COLO668 (cell line): ENCODE data around the gene COPB2.
"Not testable (repeated sequence)": the region's sequence is repeated elsewhere in the genome, so short reads cannot be mapped to it uniquely, and the experiment has no call there.

Experiments used
- DNase-seq: peaks from one replicate; lab custom pipeline; 2025; ENCODE audit not compliant: unreplicated experiment; lab: John Stamatoyannopoulos, UW

Gene COPB2

GRCh38 chr3:139389552-139390368, at the start of gene COPB2:
COPB2 (minus strand) TSS chr3:139389647; CDS start chr3:139389550, 97 bp downstream.
- DNase-seq, result peak; percentile 96

DNA sequence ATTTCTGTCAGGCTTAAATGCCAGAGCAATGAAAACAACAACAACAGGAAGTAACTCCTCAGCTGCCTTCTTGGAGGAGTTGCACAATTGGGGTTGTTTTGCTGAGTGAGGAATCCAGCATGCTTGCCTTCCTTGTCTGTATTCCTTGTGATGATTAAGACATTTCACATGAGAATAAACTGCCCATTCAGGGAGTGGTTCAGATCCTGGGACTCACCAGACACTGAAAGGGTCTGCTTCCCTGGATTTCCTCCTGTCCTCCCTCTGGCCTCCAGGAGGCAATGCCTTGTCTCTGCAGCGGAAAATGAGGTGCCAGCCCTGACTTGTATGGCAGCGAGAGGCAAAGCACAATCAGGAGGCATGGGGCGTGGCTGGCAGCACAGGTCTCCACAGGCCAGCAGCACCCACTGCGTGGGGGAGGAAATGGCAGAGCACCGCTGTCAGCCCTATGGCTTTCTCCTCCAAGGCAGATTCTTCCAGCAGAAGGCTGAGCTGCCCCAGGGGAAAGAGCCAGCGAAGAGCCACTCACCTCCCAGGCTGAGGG, 45.4 kb upstream of the COPB2 start:
- DNase-seq, result no peak

- DNase-seq, result no peak
These were observed 44.8 kb upstream of the COPB2 start for GRCh38 chr3:139434228-139434627.

DNA sequence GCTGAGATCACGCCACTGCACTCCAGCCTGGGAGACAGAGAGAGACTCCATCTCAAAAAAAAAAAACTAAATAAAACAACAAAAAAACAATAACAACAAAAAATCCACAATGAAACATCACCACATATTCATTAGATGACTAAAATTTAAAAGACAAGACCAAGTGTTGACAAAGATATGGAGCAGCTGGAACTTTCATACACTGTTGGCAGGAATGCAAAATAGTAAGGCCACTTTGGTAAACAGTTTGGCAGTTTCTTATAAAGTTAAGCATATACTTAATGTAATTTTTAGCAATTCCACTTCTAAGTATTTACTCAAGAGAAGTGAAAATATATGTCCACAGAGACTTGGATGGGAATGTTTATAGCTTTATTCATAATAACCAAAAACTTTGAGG, 43.6 kb upstream of the COPB2 start:
- DNase-seq, result no peak

GRCh38 chr3:139430493-139430892, 41.0 kb upstream of the COPB2 start:
- DNase-seq, result no peak

- no peak for DNase-seq
These were observed 38.0 kb upstream of the COPB2 start for GRCh38 chr3:139427283-139428060.

DNA sequence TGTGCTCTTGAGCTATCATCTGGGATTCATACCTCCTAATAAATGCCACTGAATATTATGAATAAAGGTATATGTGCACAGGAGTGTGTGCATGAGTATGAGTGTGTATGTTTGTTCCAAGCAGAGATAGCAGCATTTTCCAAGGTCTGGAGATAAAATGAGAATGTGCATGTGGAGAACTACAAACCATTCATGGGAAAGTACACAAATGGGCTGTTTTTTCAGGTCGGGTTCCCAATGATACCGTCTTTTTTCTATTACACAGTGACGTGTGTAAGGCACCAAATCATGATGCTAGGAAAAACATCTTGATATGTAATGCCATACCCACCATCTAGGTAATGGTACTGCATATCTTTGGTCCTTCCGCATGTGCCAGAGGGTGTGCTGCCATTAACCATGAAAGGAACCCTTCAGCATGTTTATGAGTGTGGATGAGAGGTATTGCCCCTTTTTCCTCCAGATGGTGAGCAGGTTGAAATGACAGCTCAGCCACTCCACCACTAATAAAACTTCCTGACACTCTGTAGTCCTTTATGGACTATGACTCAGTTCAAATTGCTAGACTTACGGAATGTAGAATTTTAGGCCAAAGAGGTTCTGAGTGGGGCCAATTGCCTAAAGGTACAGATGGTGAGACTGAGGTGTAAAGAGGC, 36.4 kb upstream of the COPB2 start:
- DNase-seq, result no peak

DNA sequence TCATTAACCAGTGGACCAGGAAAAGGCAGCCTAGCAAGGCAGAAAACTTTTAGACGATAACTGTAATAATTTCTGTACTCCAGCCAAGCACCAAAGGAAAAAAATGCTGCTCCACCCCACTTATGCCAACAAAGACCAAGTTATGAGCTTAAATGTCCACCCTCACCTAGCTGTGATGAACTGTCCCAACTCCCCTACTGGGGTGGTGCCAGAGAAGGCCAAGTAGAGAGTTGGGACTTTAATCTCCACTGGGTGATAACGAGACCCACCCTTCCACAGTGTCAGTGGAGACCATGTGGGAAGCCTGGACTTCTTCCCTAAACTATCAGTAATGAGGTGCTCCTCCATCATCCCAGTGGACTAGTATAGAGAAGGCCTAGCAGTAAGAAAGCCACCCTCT, 33.8 kb upstream of the COPB2 start:
- no peak for DNase-seq

DNA sequence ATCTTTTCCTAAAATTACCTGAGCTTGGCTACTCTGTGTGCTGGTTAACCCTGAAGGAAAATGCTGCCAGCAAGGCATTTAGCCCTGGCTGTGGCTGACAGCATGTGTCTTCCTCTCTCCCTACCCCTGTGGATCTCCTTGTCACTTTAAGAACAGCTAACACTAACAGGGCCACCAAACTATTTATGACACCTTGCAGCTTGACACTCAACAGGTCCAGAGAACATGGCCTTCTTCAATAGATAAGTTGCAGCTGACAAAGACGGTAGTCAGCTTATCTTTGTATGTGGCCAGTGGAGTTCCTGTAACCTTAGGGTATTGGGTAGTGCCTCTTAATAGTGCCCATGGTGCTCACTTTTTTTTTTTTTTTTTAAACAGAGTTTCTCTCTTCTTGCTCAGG, 32.0 kb upstream of the COPB2 start:
- no peak for DNase-seq

GRCh38 chr3:139421040-139421439, 31.6 kb upstream of the COPB2 start:
- no peak for DNase-seq

- DNase-seq, result no peak
These were observed 28.7 kb upstream of the COPB2 start for GRCh38 chr3:139418144-139418543.

DNA sequence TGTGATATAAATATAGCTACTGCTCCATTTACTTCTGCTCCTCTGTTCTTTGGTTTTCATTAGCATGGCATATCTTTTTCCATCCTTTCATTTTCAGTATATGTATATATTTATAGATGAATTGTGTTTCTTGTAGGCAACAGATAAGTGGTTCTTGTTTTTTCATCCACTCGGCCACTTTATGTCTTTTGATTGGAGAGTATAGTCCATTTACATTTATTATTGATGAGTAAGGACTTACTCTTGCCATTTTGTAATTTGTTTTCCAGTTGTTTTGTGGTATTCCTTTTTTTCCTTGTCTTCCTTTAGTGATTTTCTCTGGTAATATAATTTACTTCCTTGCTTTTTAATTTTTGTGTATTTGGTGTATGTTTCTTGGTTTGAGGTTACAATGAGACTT, 26.8 kb upstream of the COPB2 start:
- no peak for DNase-seq

DNA sequence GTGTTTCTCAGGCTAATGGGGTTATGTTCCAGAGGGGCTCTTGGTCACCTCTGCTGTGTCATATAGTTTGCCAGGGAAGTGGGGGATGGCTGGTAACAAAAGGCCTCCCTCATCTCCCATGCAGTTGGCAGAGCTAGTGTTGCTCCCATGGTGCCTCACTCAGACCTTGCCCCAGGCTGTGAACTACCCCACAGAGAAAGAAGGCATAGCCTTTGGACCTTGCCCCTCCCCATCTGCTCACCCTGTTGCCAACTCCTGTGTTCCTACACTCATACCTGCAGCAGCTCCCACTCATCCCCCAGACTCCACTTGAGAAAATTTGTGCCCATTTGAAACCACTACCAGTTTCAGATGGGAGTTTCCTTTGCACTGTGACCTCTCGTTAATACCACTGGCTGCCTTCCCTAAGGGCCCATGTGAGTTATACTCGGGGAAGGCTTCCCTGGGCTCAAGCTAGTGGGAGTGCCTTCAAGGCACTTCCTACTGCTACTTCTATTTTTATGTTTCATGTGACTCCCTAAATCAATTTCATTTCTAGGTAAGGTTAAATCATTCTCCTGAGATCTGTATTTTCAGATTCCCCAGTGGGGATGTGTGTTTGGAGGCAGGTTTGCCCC, 25.3 kb upstream of the COPB2 start:
- DNase-seq, result no peak

DNA sequence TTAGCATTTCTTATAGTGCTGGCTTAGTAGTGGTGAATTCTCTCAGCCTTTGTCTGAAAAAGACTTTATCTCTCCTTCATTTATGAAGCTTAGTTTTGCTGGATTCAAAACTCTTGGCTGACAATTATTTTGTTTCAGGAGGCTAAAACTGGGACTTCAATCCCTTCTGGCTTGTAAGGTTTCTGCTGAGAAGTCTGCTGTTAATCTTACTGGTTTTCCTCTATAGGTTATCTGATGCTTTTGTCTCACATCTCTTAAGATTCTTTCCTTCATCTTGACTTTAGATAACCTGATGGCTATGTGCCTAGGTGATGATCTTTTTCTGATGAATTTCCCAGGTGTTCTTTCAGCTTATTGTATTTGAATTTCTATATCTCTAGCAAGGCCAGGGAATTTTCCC, 23.4 kb upstream of the COPB2 start:
- DNase-seq, result not testable (repeated sequence)

DNA sequence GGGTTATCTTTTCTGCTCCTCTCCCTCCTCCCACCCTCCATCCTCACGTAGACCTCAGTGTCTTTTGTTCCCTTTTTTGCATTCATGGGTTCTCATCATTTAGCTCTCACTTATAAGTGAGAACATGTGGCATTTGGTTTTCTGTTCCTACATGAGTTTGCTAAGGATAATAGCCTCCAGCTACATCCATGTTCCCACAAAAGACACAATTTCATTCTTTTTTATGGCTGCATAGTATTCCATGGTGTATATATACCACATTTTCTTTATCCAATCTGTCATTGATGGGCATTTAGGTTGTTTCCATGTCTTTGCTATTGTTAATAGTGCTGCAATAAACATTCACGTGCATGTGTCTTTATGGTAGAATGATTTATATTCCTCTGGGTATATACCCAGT, 11.7 kb upstream of the COPB2 start:
- DNase-seq, result not testable (repeated sequence)

DNA sequence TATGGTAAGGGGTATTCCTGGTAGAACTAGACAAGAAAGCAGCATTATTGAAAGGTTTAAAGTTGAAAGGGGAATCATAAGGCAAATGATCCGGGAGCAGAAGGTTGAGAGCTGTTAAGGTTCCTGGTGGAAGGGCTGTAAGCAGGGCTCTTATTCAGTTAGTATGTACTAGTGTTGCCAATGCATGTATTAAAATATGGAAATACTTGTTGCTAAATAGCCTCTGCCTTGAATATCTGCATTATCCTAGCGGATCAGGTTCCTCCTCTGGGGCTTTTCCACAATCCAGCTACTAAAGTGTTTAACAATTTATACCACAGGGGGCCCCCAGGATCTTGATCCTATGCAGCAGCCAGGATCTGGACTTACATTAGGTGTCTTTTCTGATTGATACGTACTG, 7.3 kb upstream of the COPB2 start:
- DNase-seq, result no peak

GRCh38 chr3:139394116-139394515, 4.7 kb upstream of the COPB2 start:
- no peak for DNase-seq

DNA sequence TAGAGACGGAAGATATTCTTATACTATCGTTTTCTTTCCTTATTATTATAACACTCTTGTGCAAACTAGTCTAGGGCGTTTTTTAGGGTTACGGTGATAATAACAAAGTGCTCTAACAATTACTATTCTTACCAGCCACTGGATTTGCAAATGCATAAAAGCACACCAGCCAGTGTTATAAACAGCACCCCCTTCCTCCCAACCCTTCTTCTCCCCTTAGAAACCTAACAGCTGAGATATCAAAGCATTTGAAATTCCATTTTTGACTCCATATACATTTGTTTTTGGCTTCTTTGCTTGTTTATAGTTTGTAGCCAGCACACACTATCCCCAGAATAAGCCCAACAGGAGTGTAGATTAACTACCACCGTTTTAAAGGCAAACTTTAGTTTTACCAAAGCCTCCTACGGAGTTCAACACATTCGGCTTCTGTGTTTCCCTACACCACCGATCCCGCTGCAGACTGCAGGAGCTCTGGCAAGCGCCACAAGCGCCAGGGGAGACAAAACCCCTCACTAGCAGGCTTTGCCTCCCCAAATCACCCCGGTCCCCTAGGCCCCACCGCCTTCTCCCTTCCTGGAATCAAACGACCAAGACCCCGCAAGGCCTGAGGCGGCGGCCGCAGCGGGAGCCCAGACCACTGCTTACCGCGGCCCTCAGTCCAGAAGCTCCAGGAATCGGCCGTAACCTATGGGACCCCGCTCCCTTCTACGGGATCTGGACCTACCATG, 461 bp downstream of the COPB2 start:
- DNase-seq, result no peak

GRCh38 chr3:139388077-139388476, 1.4 kb downstream of the COPB2 start:
- DNase-seq, result no peak

GRCh38 chr3:139382291-139382690, 7.2 kb downstream of the COPB2 start:
- DNase-seq, result not testable (repeated sequence)
